MM.1S (cell line): ENCODE data around the gene TMEM184B.

Experiments
- DNase-seq: peaks from one replicate; pipeline ENCODE4 v3.0.0-alpha.2; 2015
- H2AFZ ChIP-seq: fragments of 300-600 bp; sonication (generic); 2 replicates; pipeline ENCODE4 v1.6.0; 2016; ENCODE audit warnings: antibody characterized with exemption, low read length
- H3F3A ChIP-seq: fragments of 300-600 bp; sonication (generic); 2 replicates; pipeline ENCODE4 v1.6.1; 2016; ENCODE audit warnings: mild to moderate bottlenecking, antibody characterized with exemption, low read length, moderate library complexity, mixed read lengths; ENCODE audit not compliant: insufficient read depth
- H3K27ac ChIP-seq: fragments of 300-600 bp; sonication (generic); 2 replicates; pipeline ENCODE4 v1.5.1; 2016; ENCODE audit warnings: mild to moderate bottlenecking, low read length
- H3K27me3 ChIP-seq: fragments of 300-600 bp; sonication (generic); replicated peaks from 2 replicates; pipeline ENCODE4 v1.6.0; 2016; ENCODE audit warnings: low read length; ENCODE audit not compliant: insufficient read depth
- H3K36me3 ChIP-seq: fragments of 300-600 bp; sonication (generic); replicated peaks from 2 replicates; pipeline ENCODE4 v1.6.1; 2016; ENCODE audit warnings: mild to moderate bottlenecking, low read length, mixed read lengths; ENCODE audit not compliant: insufficient read depth
- H3K4me1 ChIP-seq: fragments of 300-600 bp; sonication (generic); 2 replicates; pipeline ENCODE4 v1.6.1; 2016; ENCODE audit warnings: low read length, mixed read lengths
- H3K4me2 ChIP-seq: fragments of 300-600 bp; sonication (generic); 2 replicates; pipeline ENCODE4 v1.6.0; 2016; ENCODE audit warnings: low read depth, low read length
- H3K4me3 ChIP-seq: fragments of 300-600 bp; sonication (generic); 2 replicates; pipeline ENCODE4 v1.5.1; 2016; ENCODE audit warnings: low read length, mixed read lengths
- H3K79me2 ChIP-seq: fragments of 300-600 bp; sonication (generic); 2 replicates; pipeline ENCODE4 v1.6.1; 2016; ENCODE audit warnings: mixed run types, low read length, mixed read lengths
- H3K9ac ChIP-seq: fragments of 300-600 bp; sonication (generic); 2 replicates; pipeline ENCODE4 v1.6.1; 2016; ENCODE audit warnings: low read length, mixed read lengths
- H3K9me2 ChIP-seq: fragments of 300-600 bp; sonication (generic); replicated peaks from 2 replicates; pipeline ENCODE4 v1.6.1; 2016; ENCODE audit warnings: mild to moderate bottlenecking, low read length, mixed read lengths; ENCODE audit not compliant: insufficient read depth
- H3K9me3 ChIP-seq: fragments of 300-600 bp; sonication (generic); replicated peaks from 2 replicates; pipeline ENCODE4 v1.6.1; 2016; ENCODE audit warnings: mild to moderate bottlenecking, low read length, mixed read lengths; ENCODE audit not compliant: insufficient read depth
- H4K20me1 ChIP-seq: fragments of 300-600 bp; sonication (generic); 2 replicates; pipeline ENCODE4 v1.6.1; 2016; ENCODE audit warnings: mild to moderate bottlenecking, low read length, moderate library complexity, mixed read lengths; ENCODE audit not compliant: insufficient read depth
- CTCF ChIP-seq: fragments of 300-600 bp; sonication (generic); IDR thresholded peaks from 2 replicates; pipeline ENCODE4 v1.5.1; 2016; ENCODE audit warnings: antibody characterized with exemption, low read length, mixed read lengths
- EZH2 ChIP-seq: fragments of 300-600 bp; sonication (generic); optimal IDR thresholded peaks from 2 replicates; pipeline ENCODE3; 2017; ENCODE audit warnings: low read depth, mild to moderate bottlenecking, antibody characterized with exemption, low read length, mixed read lengths
- EZH2phosphoT487 ChIP-seq: fragments of 300-600 bp; sonication (generic); IDR thresholded peaks from 2 replicates; pipeline ENCODE4 v1.6.1; 2018; ENCODE audit warnings: antibody characterized with exemption, low read length

Gene TMEM184B

GRCh38 chr22:38228873-38229740 is 43.7 kb downstream of the TMEM184B start:
- Histone ChIP-seq H3K9me2 (no peaks in the 10 kb centered on the region), H3K9me3 (no peaks in the 10 kb centered on the region), H3F3A (no peaks in the 10 kb centered on the region)

GRCh38 chr22:38228326-38228872 is 44.4 kb downstream of the TMEM184B start:
- H3K9me3 ChIP-seq = no peaks in the 10 kb centered on the region
- H3K9ac ChIP-seq = no peak overlapping the region
- no peaks in the 10 kb centered on the region for H3K9me2 ChIP-seq
- no peaks in the 10 kb centered on the region for H3K27me3 ChIP-seq
- peaks cover 11% of the 10 kb centered on the region; the same call in 1 of the 2 replicates for H3K4me1 ChIP-seq
- H3K27ac ChIP-seq = no peak overlapping the region
- peaks cover 13% of the 10 kb centered on the region for H3K36me3 ChIP-seq
- no peak overlapping the region for H3K4me2 ChIP-seq
- TF ChIP-seq CTCF = no peak
- TF ChIP-seq EZH2phosphoT487 = no peak
- H3K79me2 ChIP-seq = peaks cover 33% of the 10 kb centered on the region
- no peak for DNase-seq
- H4K20me1 ChIP-seq = no peaks in the 10 kb centered on the region
- no peaks in the 10 kb centered on the region for H3F3A ChIP-seq
- no peak overlapping the region for H3K4me3 ChIP-seq
- no peak overlapping the region for H2AFZ ChIP-seq

More at GRCh38 chr22:38228873-38229740, 43.7 kb downstream of the TMEM184B start:
- H3K79me2 ChIP-seq = peaks cover 37% of the 10 kb centered on the region
- H4K20me1 ChIP-seq = no peaks in the 10 kb centered on the region
- H3K27me3 ChIP-seq = no peaks in the 10 kb centered on the region
- peaks cover 13% of the 10 kb centered on the region for H3K36me3 ChIP-seq
- H3K27ac ChIP-seq = no peak overlapping the region
- peaks cover 11% of the 10 kb centered on the region; the same call in 1 of the 2 replicates for H3K4me1 ChIP-seq
- no peak for DNase-seq
- TF ChIP-seq EZH2phosphoT487 (no peak), CTCF (no peak), EZH2 (no peak)
- H3K4me2 ChIP-seq = no peak overlapping the region
- no peak overlapping the region for H3K9ac ChIP-seq
- H2AFZ ChIP-seq = no peak overlapping the region
- H3K4me3 ChIP-seq = no peak overlapping the region

- peaks cover 22% of the 10 kb centered on the region for H3K79me2 ChIP-seq
- no peak overlapping the region for H3K4me2 ChIP-seq
- no peaks in the 10 kb centered on the region for H3K9me3 ChIP-seq
- no peaks in the 10 kb centered on the region for H3K27me3 ChIP-seq
- no peak overlapping the region for H3K9ac ChIP-seq
- no peaks in the 10 kb centered on the region for H4K20me1 ChIP-seq
- DNase-seq = no peak
- H2AFZ ChIP-seq = no peak overlapping the region
- no peaks in the 10 kb centered on the region for H3F3A ChIP-seq
- peaks cover 11% of the 10 kb centered on the region; the same call in 1 of the 2 replicates for H3K4me1 ChIP-seq
- no peak overlapping the region for H3K27ac ChIP-seq
- no peak overlapping the region for H3K4me3 ChIP-seq
- H3K9me2 ChIP-seq = no peaks in the 10 kb centered on the region
- TF ChIP-seq CTCF = no peak
- no peak for TF ChIP-seq EZH2phosphoT487
- no peak for TF ChIP-seq EZH2
- H3K36me3 ChIP-seq = peaks cover 7% of the 10 kb centered on the region
These were observed 45.8 kb downstream of the TMEM184B start for GRCh38 chr22:38226853-38227649.
